Embryonic facial prominence (tissue), 1 donor: Measurements from ENCODE around the gene LY9.
A peak's percentile ranks its signal among the peaks of the same experiment; 100 is the strongest.
"Not testable (repeated sequence)": the region's sequence is repeated elsewhere in the genome, so short reads cannot be mapped to it uniquely, and the experiment has no call there.

Source experiments
- DNase-seq: peaks from one replicate; pipeline ENCODE4 v3.0.0-alpha.2; 2016; ENCODE audit errors: extremely low spot score

The LY9 gene

DNA sequence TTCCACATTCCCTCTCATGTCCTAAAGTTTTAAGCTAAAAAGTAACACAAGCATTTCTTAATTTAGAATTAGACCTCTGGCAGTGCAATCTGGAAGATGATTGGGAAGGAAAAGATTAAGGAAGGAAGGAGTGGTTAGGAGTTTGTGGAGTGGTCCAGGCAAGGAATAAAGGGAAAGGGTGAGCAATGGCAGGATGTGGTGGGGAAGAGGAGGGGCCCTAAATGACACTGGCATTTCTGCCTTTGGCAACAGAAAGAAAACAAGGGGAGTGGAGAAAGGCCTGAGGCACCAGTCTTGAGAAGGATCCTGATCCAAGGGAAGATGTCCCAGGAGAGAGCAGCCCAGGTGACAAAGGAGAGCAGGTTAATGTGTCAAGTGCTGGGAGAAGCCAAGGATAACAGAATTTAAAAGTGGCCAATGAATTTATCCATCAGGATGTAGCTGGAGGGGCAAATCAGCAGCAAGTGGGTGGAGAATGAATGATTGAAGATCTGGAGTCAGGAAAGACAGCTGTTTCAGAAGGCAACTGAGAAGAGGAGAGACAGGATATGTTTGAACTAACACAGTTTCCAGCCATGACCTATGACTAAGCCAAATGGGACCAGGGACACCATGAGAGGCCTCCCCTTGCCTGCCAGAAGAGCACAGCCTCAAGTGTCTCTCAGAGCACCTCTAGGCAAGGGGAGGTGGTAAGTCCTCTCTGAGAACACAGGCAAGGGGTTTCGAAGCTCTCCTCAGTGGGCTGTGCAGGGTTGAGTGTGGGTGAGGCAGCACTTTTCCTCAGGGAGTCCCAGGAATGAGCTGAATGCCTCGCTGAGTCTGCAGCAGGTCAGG lies 20.9 kb upstream of the LY9 start:
- DNase-seq, result no peak

DNA sequence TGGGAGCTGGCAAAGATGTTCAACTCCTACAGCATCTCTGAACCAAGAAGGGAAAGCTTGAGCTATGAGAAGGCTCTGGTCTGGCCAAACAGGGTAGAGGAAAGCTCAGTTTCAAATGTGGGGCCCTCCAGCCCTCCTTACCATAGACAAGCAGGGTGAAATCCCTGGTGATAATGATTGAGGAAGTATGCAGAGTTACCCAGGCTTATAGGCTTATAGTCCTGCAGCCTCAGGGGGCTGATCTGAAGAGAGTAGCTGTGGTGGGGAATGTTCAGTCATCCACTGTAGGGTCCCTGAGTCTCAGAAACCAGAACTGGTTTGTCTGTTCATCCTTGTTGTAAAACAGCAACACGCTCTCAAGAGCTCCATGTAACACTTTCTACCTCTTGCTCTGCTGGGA lies 19.8 kb upstream of the LY9 start:
- no peak for DNase-seq

DNA sequence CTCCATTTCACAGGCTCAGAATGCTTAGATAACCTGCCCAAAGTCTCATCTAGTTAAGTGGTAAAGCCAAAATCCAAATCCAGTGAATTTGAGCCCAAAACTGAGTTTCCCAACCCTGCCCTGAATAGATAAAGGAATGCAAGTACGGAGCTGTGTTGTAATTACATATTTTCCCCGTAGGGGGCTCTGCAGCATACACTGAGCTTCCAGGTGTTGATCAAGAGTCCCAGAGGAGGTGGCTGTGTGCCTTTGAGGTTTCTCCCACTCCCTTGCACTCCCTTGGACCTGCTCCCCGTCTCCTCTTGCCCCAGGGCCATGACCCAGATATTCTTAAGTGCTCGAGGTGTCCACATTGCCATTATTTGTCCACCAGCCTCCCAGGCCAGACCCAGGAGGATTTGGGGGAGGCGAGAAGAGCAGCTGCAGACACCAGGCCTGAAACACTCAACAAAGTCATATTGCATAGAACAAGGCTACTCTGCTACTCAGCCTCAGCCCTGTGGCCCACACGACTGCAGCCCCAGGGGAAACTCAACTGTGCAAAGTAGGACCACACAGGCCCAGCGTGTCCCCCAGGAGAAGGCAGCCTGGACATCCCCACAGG lies 18.4 kb upstream of the LY9 start:
- DNase-seq, result no peak

DNA sequence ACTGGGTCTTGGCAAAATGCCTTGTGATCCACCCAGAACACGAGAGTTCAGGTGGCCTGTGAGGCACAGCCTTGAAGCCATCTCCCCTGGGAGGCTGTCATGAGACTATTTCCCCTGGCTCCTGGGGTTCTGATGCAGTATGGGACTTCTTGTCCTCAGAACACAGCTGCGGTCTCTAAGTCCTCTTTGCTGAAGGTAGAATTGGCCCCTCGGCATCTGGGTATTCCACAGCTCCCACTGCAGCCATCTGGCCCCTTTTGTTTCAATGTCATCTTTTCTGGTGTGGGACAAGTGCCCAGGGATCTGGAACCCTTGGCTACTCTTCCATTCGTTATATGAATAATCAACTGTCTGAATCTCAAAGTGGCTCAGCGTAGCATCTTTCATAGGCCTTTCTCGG lies 17.0 kb upstream of the LY9 start:
- no peak for DNase-seq

DNA sequence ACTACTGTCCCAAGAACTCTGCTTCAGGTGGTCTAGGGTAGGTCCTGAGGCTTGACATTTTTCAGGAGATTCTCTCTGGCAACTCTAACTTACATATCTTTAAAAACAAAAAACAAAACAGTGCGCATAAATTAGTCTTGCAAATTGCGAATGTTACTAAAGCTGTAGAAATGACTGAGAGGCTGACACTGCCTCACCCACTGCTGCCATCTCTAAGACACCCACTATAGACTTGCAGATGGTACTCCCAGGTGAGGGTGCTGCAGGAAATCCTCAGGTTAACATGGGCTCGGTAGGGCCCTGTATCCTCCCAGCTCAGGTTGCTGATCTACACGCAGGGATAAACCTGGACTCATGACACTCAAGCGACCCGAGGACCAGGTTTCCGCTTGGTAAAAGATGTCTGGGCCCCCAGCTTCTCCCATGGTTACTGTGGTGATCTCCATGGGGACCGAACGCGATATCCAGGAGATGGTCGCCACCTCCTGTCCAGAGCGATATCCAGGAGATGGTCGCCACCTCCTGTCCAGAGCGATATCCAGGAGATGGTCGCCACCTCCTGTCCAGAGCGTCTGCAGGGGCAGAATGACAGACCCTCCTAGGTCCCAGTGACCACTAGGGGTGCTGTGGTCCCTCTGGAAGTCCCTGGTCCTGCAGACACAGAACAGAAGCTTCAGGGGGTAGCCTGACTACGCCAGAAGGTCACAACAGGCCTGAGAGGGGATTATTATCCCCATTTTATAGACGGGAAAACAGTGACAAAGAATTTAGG lies 16.2 kb upstream of the LY9 start:
- DNase-seq, result no peak

- no peak for DNase-seq
Measured at GRCh38 chr1:160780398-160780755, 15.6 kb upstream of the LY9 start.

- DNase-seq, result peak; percentile 23
Measured at GRCh38 chr1:160781186-160781766, 14.7 kb upstream of the LY9 start.

DNA sequence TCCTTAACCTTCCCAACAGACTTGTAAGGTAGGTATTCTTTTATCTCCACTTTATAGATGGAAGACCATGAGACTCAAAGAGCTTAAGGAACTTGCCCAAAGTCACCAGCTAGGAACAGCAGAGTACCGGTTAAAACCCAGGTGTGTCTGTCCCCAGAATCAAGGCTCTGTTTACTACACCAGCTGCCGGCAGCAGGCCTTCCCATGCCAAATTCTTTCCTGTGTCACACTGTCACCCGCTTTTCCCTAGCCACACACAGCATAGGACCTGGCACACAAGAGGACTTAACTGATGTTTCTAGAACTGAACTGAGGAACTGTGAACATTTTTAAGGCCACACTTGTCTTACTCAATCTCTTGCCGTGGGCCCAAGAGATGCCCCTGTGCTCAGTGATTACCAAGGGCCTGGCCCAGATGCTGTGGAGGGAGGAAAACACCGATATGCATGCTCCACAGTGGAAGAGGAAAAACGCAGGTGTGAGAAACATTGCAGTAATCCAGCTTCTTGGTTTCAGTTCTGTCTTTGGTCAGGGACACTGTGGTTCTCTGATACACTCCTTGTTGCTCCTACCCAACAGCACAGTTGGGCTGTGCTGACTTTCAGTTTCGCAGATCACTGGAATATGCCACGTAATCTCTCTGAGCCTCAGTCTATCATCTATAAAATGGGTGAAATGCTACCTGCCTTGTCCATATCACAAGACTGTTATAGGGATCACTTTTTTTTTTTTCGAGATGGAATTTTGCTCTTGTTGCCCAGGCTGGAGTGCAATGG lies 13.9 kb upstream of the LY9 start:
- no peak for DNase-seq

GRCh38 chr1:160782988-160783765 lies 12.8 kb upstream of the LY9 start:
- DNase-seq, result not testable (repeated sequence)

- DNase-seq, result no peak
Measured at GRCh38 chr1:160789051-160789701, 6.8 kb upstream of the LY9 start.

- DNase-seq, result no peak
Measured at GRCh38 chr1:160789702-160790611, 6.0 kb upstream of the LY9 start.

DNA sequence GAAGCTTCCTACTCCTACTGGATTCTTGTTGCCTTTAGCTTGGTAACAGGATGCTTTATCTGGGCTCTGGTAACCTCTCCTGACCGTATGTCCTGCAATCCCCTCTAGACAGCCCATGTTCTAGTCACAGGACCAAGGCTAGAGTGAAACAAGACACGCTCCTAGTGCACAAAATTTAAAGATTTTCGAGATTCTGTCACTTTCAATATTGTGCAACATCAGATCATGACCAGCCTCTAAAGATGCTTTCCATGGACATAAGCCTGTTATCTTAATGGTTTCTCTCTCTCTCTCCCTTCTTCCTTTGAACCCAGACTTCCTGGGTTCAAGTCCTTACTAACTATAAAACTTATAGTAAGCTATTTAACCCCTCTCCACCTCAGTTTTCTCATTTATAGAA lies 1.6 kb upstream of the LY9 start:
- no peak for DNase-seq

DNA sequence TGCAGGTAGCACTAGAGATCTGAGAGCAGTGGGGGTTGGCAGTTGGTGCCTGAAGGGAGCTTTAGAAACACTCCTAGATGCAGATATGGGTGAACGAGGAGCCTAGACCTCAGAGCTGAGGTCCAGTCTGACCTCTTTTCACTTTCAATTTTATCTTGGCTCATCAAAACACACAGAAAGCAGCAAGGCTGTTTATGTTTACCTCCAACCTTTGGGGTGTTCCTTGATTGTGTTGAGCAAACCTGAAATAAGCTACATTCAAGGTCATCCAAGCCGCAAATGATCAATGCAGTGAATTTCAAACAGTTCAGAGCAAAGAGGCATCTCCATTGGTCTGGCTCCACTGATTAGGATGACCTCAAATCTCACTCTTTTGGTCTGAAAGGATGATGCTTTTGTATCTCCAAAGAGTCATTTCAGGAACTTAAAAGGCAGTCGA lies 1.3 kb downstream of the LY9 start:
- no peak for DNase-seq

GRCh38 chr1:160797861-160798273 lies 1.9 kb downstream of the LY9 start:
- DNase-seq, result no peak

GRCh38 chr1:160798439-160798838 lies 2.5 kb downstream of the LY9 start:
- no peak for DNase-seq

DNA sequence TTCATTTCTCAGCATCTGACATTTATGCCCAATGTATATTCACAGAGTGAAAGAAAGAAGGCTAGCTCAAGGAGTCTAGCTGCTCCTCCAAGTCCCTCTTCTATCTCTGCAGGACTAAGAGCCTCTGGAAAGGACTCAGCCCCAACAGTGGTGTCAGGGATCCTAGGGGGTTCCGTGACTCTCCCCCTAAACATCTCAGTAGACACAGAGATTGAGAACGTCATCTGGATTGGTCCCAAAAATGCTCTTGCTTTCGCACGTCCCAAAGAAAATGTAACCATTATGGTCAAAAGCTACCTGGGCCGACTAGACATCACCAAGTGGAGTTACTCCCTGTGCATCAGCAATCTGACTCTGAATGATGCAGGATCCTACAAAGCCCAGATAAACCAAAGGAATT lies 3.7 kb downstream of the LY9 start:
- no peak for DNase-seq

- no peak for DNase-seq
Measured at GRCh38 chr1:160800142-160800541, 4.2 kb downstream of the LY9 start.

DNA sequence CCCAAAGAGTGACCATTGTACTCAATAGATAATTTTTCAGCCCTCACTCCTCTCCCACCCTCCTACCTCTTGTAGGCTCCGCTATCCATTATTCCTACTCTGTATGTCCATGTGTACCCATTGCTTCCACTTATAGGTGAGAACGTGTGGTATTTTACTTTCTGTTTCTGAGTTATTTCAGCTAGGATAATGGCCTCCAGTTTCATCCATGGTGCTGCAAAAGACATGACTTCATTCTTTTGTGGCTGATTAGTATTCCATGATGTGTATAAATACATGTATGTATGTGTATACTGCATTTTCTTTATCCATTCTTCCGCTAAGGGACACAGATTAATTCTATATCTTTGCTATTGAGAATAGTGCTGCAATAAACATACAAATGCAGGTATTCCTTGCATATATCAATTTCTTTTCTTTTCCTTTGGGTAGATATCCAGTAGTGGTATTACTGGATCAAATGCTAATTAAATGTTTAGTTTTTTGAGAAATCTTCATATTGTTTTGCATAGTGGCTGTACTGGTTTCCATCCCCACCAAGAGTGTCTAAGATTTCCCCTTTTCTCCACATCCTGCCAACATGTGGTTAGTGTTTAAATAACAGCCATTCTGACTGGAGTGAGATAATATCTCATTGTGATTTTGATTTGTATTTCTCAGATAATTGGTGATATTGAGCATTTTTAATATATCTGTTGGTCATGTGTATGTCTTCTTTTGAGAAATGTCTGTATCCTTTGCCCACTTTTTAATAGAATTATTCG lies 4.9 kb downstream of the LY9 start:
- no peak for DNase-seq
